Activated T-cell treated with anti-CD3 and anti-CD28 coated beads, Interleukin-2, amount 50 U/mL, for 4 hours (primary cell): ENCODE results near the gene STRA8. TPM values are rescaled to one million over a fixed set of nuclear protein-coding genes. Genes with fewer than 3 reads are reported as not detected.

Experiments used
- ATAC-seq, 2 donors: fragments of 200-7000 bp; cut with Tn5 transposase; one replicate each; pipeline ENCODE4 v1.10.0; 2021
- DNase-seq: peaks from one replicate; pipeline ENCODE4 v3.0.0-alpha.2; 2020
- H3K27me3 Mint-ChIP-seq: one replicate; pipeline ENCODE4 v1.8.0; 2021; ENCODE audit warnings: low read depth, mixed read lengths
- H3K36me3 Mint-ChIP-seq: one replicate; pipeline ENCODE4 v1.8.0; 2022; ENCODE audit warnings: mixed read lengths; ENCODE audit not compliant: insufficient read depth
- H3K4me1 Mint-ChIP-seq: one replicate; pipeline ENCODE4 v1.8.0; 2021; ENCODE audit warnings: low read depth, mixed read lengths
- H3K4me3 Mint-ChIP-seq: one replicate; pipeline ENCODE4 v1.8.0; 2021; ENCODE audit warnings: mild to moderate bottlenecking, moderate library complexity, mixed read lengths
- H3K9me3 Mint-ChIP-seq: one replicate; pipeline ENCODE4 v1.8.0; 2021; ENCODE audit warnings: mixed read lengths
- total RNA-seq, 3 donors: library from RNA; stranded (reverse); gene quantifications; one replicate each; pipeline ENCODE4 v1.2.1, GENCODE V29; 2021

Gene STRA8
- total RNA-seq, 3 donors from 2014 or later: not detected

- ATAC-seq (no peak), DNase-seq (no peak)
- Mint-ChIP-seq H3K4me1 (no peaks in the 10 kb centered on the region), H3K36me3 (peaks cover 66% of the 10 kb centered on the region), H3K9me3 (no peaks in the 10 kb centered on the region), H3K27me3 (no peaks in the 10 kb centered on the region), H3K4me3 (no peak overlapping the region)
These were observed 37.5 kb upstream of the STRA8 start for GRCh38 chr7:135195968-135196629.

- no peak for ATAC-seq
- no peak for DNase-seq
- H3K4me1 Mint-ChIP-seq: peaks cover 6% of the 10 kb centered on the region
- H3K27me3 Mint-ChIP-seq: no peaks in the 10 kb centered on the region
- H3K4me3 Mint-ChIP-seq: no peak overlapping the region
- H3K36me3 Mint-ChIP-seq: peaks cover 71% of the 10 kb centered on the region
- H3K9me3 Mint-ChIP-seq: no peaks in the 10 kb centered on the region
These were observed 36.3 kb upstream of the STRA8 start for GRCh38 chr7:135197343-135197742.

- no peak overlapping the region for H3K4me3 Mint-ChIP-seq
- ATAC-seq (no peak), DNase-seq (no peak)
- no peaks in the 10 kb centered on the region for H3K27me3 Mint-ChIP-seq
- peaks cover 68% of the 10 kb centered on the region for H3K36me3 Mint-ChIP-seq
- peaks cover 8% of the 10 kb centered on the region for H3K4me1 Mint-ChIP-seq
- H3K9me3 Mint-ChIP-seq: no peaks in the 10 kb centered on the region
These were observed 35.6 kb upstream of the STRA8 start for GRCh38 chr7:135197906-135198655.

GRCh38 chr7:135199439-135199838 is 34.2 kb upstream of the STRA8 start:
- H3K36me3 Mint-ChIP-seq: peaks cover 63% of the 10 kb centered on the region
- no peaks in the 10 kb centered on the region for H3K9me3 Mint-ChIP-seq
- ATAC-seq (no peak), DNase-seq (no peak)
- no peaks in the 10 kb centered on the region for H3K27me3 Mint-ChIP-seq
- H3K4me3 Mint-ChIP-seq: no peak overlapping the region
- H3K4me1 Mint-ChIP-seq: peaks cover 14% of the 10 kb centered on the region

GRCh38 chr7:135200821-135201331 is 32.8 kb upstream of the STRA8 start:
- H3K9me3 Mint-ChIP-seq: no peaks in the 10 kb centered on the region
- H3K4me1 Mint-ChIP-seq: peaks cover 16% of the 10 kb centered on the region
- H3K36me3 Mint-ChIP-seq: peaks cover 57% of the 10 kb centered on the region
- H3K4me3 Mint-ChIP-seq: no peak overlapping the region
- ATAC-seq: no peak
- DNase-seq: no peak
- no peaks in the 10 kb centered on the region for H3K27me3 Mint-ChIP-seq

GRCh38 chr7:135201350-135201749 is 32.3 kb upstream of the STRA8 start:
- no peaks in the 10 kb centered on the region for H3K9me3 Mint-ChIP-seq
- DNase-seq (no peak), ATAC-seq (no peak)
- H3K4me3 Mint-ChIP-seq: no peak overlapping the region
- H3K4me1 Mint-ChIP-seq: peaks cover 19% of the 10 kb centered on the region
- H3K36me3 Mint-ChIP-seq: peaks cover 54% of the 10 kb centered on the region
- no peaks in the 10 kb centered on the region for H3K27me3 Mint-ChIP-seq

- DNase-seq (no peak), ATAC-seq (no peak)
- no peak overlapping the region for H3K4me3 Mint-ChIP-seq
- no peaks in the 10 kb centered on the region for H3K9me3 Mint-ChIP-seq
- peaks cover 35% of the 10 kb centered on the region for H3K36me3 Mint-ChIP-seq
- peaks cover 41% of the 10 kb centered on the region for H3K4me1 Mint-ChIP-seq
- H3K27me3 Mint-ChIP-seq: no peaks in the 10 kb centered on the region
These were observed 29.3 kb upstream of the STRA8 start for GRCh38 chr7:135204341-135204749.

GRCh38 chr7:135204876-135205275 is 28.8 kb upstream of the STRA8 start:
- no peak for ATAC-seq
- Mint-ChIP-seq H3K27me3 (no peaks in the 10 kb centered on the region), H3K36me3 (peaks cover 31% of the 10 kb centered on the region), H3K4me1 (peaks cover 42% of the 10 kb centered on the region), H3K4me3 (no peak overlapping the region), H3K9me3 (no peaks in the 10 kb centered on the region)
- DNase-seq: no peak

- H3K36me3 Mint-ChIP-seq: peaks cover 26% of the 10 kb centered on the region
- no peaks in the 10 kb centered on the region for H3K27me3 Mint-ChIP-seq
- DNase-seq (no peak), ATAC-seq (no peak)
- H3K4me1 Mint-ChIP-seq: peaks cover 51% of the 10 kb centered on the region
- H3K9me3 Mint-ChIP-seq: no peaks in the 10 kb centered on the region
- H3K4me3 Mint-ChIP-seq: no peak overlapping the region
These were observed 27.8 kb upstream of the STRA8 start for GRCh38 chr7:135205850-135206249.

GRCh38 chr7:135206941-135207391 is 26.7 kb upstream of the STRA8 start:
- Mint-ChIP-seq H3K9me3 (no peaks in the 10 kb centered on the region), H3K4me3 (no peak overlapping the region), H3K36me3 (peaks cover 21% of the 10 kb centered on the region), H3K27me3 (no peaks in the 10 kb centered on the region), H3K4me1 (peaks cover 50% of the 10 kb centered on the region)
- DNase-seq (no peak), ATAC-seq (no peak)

- H3K4me1 Mint-ChIP-seq: peaks cover 47% of the 10 kb centered on the region
- H3K9me3 Mint-ChIP-seq: no peaks in the 10 kb centered on the region
- no peaks in the 10 kb centered on the region for H3K27me3 Mint-ChIP-seq
- H3K36me3 Mint-ChIP-seq: peaks cover 15% of the 10 kb centered on the region
- no peak overlapping the region for H3K4me3 Mint-ChIP-seq
- DNase-seq: no peak
- ATAC-seq: no peak
These were observed 26.1 kb upstream of the STRA8 start for GRCh38 chr7:135207406-135208101.

GRCh38 chr7:135208102-135208793 is 25.4 kb upstream of the STRA8 start:
- Mint-ChIP-seq H3K27me3 (no peaks in the 10 kb centered on the region), H3K36me3 (peaks cover 15% of the 10 kb centered on the region), H3K9me3 (no peaks in the 10 kb centered on the region), H3K4me3 (no peak overlapping the region), H3K4me1 (peaks cover 47% of the 10 kb centered on the region)
- ATAC-seq (no peak), DNase-seq (no peak)

- H3K4me1 Mint-ChIP-seq: peaks cover 41% of the 10 kb centered on the region
- H3K4me3 Mint-ChIP-seq: no peak overlapping the region
- H3K36me3 Mint-ChIP-seq: peaks cover 6% of the 10 kb centered on the region
- DNase-seq: no peak
- no peaks in the 10 kb centered on the region for H3K27me3 Mint-ChIP-seq
- ATAC-seq: no peak
- H3K9me3 Mint-ChIP-seq: no peaks in the 10 kb centered on the region
These were observed 24.3 kb upstream of the STRA8 start for GRCh38 chr7:135209225-135209834.

GRCh38 chr7:135210888-135211178 is 22.8 kb upstream of the STRA8 start:
- peaks cover 2% of the 10 kb centered on the region for H3K36me3 Mint-ChIP-seq
- H3K27me3 Mint-ChIP-seq: no peaks in the 10 kb centered on the region
- H3K4me3 Mint-ChIP-seq: peak overlapping the region; percentile 96
- H3K9me3 Mint-ChIP-seq: no peaks in the 10 kb centered on the region
- ATAC-seq (no peak), DNase-seq (no peak)
- peaks cover 39% of the 10 kb centered on the region for H3K4me1 Mint-ChIP-seq
